K562 (cell line): Measurements from ENCODE around the gene LIG3. TPM values are rescaled to one million over a fixed set of nuclear protein-coding genes. Genes with fewer than 3 reads are reported as not detected.

Experiments used
- ASH1L ChIP-seq: fragments of 450-650 bp; IDR thresholded peaks from 2 replicates; pipeline ENCODE4 v1.6.1; 2018; ENCODE audit warnings: borderline replicate concordance, mild to moderate bottlenecking, low read depth; ENCODE audit not compliant: partially characterized antibody
- CHD1 ChIP-seq: fragments of 200-600 bp; sonication (generic); IDR thresholded peaks from one replicate; pipeline ENCODE4 v1.6.1; 2012; ENCODE audit warnings: mild to moderate bottlenecking, moderate library complexity, low read length, inconsistent platforms
- ELF1 ChIP-seq: fragments of 200-800 bp; sonication (Bioruptor generic); IDR thresholded peaks from 2 replicates; pipeline ENCODE4 v1.6.1; 2016; ENCODE audit warnings: missing genetic modification characterization, missing compliant biosample characterization
- ESRRA ChIP-seq: fragments of 450-650 bp; IDR thresholded peaks from 2 replicates; pipeline ENCODE4 v1.6.1; 2014; ENCODE audit warnings: low read depth, mild to moderate bottlenecking, moderate library complexity, borderline replicate concordance
- KAT8 ChIP-seq: fragments of 450-650 bp; IDR thresholded peaks from 2 replicates; pipeline ENCODE4 v1.6.1; 2016; ENCODE audit warnings: low read depth, mild to moderate bottlenecking
- KDM4B ChIP-seq, 2 experiments: fragments of 450-650 bp in 1 of 2; sonication (generic) in 1 of 2; IDR thresholded peaks; 2 replicates each; pipeline ENCODE4 v1.6.1; 2016 to 2017; ENCODE audit warnings: borderline replicate concordance in 2 of 2, antibody characterized with exemption in 1 of 2, low read depth in 1 of 2, mild to moderate bottlenecking in 1 of 2
- KLF13 ChIP-seq: fragments of 450-650 bp; IDR thresholded peaks from 2 replicates; pipeline ENCODE4 v1.6.1; 2016; ENCODE audit warnings: missing genetic modification characterization, low read depth, mild to moderate bottlenecking, missing compliant biosample characterization, moderate library complexity, borderline replicate concordance
- NCOA6 ChIP-seq: fragments of 450-650 bp; IDR thresholded peaks from 2 replicates; pipeline ENCODE4 v1.6.1; 2017; ENCODE audit warnings: mild to moderate bottlenecking
- NFE2 ChIP-seq: IDR thresholded peaks from 2 replicates; pipeline ENCODE4 v1.6.1; 2014; ENCODE audit warnings: antibody characterized with exemption, low read depth
- POLR3A ChIP-seq: IDR thresholded peaks from 2 replicates; pipeline ENCODE4 v1.6.1; 2011; ENCODE audit warnings: borderline replicate concordance, mild to moderate bottlenecking, moderate library complexity; ENCODE audit not compliant: insufficient read length, insufficient read depth; ENCODE audit errors: extremely low read depth
- SMAD2 ChIP-seq: fragments of 150-350 bp; IDR thresholded peaks from 2 replicates; pipeline ENCODE4 v1.6.1; 2014; ENCODE audit warnings: low read depth, mild to moderate bottlenecking, low read length
- SREBF1 ChIP-seq: fragments of 150-350 bp; IDR thresholded peaks from 2 replicates; pipeline ENCODE4 v1.6.1; 2014; ENCODE audit warnings: antibody characterized with exemption, low read depth, low read length, borderline replicate concordance
- U2AF1 ChIP-seq: fragments of 200-400 bp; formaldehyde crosslinking; optimal IDR thresholded peaks from 2 replicates; pipeline ENCODE3; 2017; ENCODE audit warnings: mild to moderate bottlenecking, low read depth, low read length, moderate library complexity
- YBX1 ChIP-seq: fragments of 450-650 bp; IDR thresholded peaks from 2 replicates; pipeline ENCODE4 v1.7.1; 2016; ENCODE audit warnings: mild to moderate bottlenecking
- ZNF436 ChIP-seq: fragments of 250-450, 450-650 bp; sonication (Bioruptor Pico); formaldehyde crosslinking; IDR thresholded peaks from 2 replicates; pipeline ENCODE4 v1.7.0; 2020; ENCODE audit warnings: mild to moderate bottlenecking
- polyA plus RNA-seq, 8 experiments: library from polyadenylated mRNA; depleted of rRNA in 4 of 8; stranded (reverse) in 5 of 8; unstranded in 3 of 8; fragments of >200 nt; fragmentation: Nextera tagmentation in 2 of 8; fragmentation: Illumina TruSeq in 1 of 8; extraction: Ambion mirVana in 2 of 8; extraction: Trizol in 1 of 8; gene quantifications; 2 replicates each; pipeline versions ENCODE4 v1.2.1 to v1.2.3, GENCODE V29; 2011 to 2014; ENCODE audit warnings: inconsistent platforms in 1 of 8, missing spikeins in 1 of 8
- total RNA-seq, 7 experiments: library from RNA; depleted of rRNA in 6 of 7; stranded (reverse); fragments of >200 nt in 6 of 7; fragmentation: Illumina TruSeq in 2 of 7; extraction: Trizol in 2 of 7; gene quantifications; 2 replicates each; pipeline versions ENCODE4 v1.2.1 to v1.2.3, GENCODE V29; 2011 to 2021; ENCODE audit warnings: low replicate concordance in 1 of 7
- TF ChIP-seq, protein P1 (sequence below): sonication (generic); formaldehyde crosslinking; IDR thresholded peaks from 2 replicates; pipeline ENCODE4 v1.8.1; 2023; ENCODE audit warnings: mild to moderate bottlenecking, missing genetic modification reagents
- TF ChIP-seq, protein P2 (sequence below), 2 experiments: fragments of 150-350 bp in 1 of 2; IDR thresholded peaks; 2 replicates each; pipeline ENCODE4 v1.6.1; 2012 to 2016; ENCODE audit warnings: low read depth in 2 of 2, low read length in 2 of 2, mild to moderate bottlenecking in 1 of 2, moderate library complexity in 1 of 2
- TF ChIP-seq, protein P3 (sequence below): sonication (generic); formaldehyde crosslinking; IDR thresholded peaks from 2 replicates; pipeline ENCODE4 v1.5.0; 2020; ENCODE audit warnings: missing genetic modification reagents

Gene LIG3
- total and polyA plus RNA-seq, 9 of the 15 experiments (the other 6 are each of a cell fraction or from before 2014, with no cell fraction given) = 7.6 to 75.0 (median 43.0) TPM

DNA sequence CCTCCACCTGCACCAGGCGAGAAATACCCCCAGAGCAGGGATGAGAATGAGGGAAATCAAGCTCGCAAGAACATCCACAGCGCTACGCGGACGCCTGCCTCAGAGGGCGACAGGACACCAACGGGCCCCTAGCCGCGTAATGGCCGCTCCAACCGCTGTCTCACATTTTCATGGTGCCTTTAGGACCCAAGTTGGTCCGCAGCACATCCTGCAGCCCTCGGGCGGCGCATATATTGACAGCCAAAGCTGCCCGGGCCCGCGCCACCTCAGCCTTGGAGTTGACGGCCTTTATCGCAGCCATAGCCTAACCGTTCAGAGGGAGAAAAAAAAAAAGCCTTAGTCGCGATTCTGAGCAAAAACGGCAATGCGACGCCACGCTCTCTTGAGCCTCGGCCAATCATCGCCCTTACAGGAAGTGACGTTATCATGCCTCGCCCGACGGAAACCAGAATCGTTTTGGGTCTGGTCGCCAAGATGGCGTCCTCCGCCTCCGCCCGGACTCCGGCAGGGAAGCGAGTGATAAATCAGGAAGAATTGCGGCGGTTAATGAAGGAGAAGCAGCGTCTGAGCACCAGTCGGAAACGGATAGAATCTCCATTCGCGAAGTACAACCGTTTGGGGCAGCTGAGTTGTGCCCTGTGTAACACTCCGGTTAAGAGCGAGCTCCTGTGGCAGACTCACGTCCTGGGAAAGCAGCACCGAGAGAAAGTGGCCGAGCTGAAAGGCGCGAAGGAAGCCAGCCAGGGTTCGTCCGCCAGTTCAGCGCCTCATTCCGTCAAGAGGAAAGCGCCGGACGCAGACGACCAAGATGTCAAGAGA, 19.0 kb upstream of the LIG3 start, which contains the start of the genes CCT6B and ZNF830 (continued):
- TF ChIP-seq POLR3A = no peak
- TF ChIP-seq NFE2 = 0 out of 2 replicates have a peak, but pooled peaks have one; percentile 1
- no peak for TF ChIP-seq KLF13 (tag)
- peak; percentile 34 for TF ChIP-seq ASH1L
- peak; percentile 82 for TF ChIP-seq KAT8
- TF ChIP-seq, protein P1, sequence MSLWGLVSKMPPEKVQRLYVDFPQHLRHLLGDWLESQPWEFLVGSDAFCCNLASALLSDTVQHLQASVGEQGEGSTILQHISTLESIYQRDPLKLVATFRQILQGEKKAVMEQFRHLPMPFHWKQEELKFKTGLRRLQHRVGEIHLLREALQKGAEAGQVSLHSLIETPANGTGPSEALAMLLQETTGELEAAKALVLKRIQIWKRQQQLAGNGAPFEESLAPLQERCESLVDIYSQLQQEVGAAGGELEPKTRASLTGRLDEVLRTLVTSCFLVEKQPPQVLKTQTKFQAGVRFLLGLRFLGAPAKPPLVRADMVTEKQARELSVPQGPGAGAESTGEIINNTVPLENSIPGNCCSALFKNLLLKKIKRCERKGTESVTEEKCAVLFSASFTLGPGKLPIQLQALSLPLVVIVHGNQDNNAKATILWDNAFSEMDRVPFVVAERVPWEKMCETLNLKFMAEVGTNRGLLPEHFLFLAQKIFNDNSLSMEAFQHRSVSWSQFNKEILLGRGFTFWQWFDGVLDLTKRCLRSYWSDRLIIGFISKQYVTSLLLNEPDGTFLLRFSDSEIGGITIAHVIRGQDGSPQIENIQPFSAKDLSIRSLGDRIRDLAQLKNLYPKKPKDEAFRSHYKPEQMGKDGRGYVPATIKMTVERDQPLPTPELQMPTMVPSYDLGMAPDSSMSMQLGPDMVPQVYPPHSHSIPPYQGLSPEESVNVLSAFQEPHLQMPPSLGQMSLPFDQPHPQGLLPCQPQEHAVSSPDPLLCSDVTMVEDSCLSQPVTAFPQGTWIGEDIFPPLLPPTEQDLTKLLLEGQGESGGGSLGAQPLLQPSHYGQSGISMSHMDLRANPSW (CRISPR knock-in tag) = no peak
- TF ChIP-seq KDM4B (IDR thresholded peaks at IDR 0.05; ENCODE audit: borderline replicate concordance in 2 of 2, low read depth in 1 of 2) = peak in 1 of 2 experiments; percentile 69; a peak in 1 of 4 replicates
- TF ChIP-seq ESRRA = peak; percentile 44; the same call in 1 of the 2 replicates
- no peak for TF ChIP-seq YBX1
- TF ChIP-seq ELF1 (tag) = peak; percentile 56; the same call in 1 of the 2 replicates
- TF ChIP-seq CHD1 = no peak
- TF ChIP-seq, protein P2, sequence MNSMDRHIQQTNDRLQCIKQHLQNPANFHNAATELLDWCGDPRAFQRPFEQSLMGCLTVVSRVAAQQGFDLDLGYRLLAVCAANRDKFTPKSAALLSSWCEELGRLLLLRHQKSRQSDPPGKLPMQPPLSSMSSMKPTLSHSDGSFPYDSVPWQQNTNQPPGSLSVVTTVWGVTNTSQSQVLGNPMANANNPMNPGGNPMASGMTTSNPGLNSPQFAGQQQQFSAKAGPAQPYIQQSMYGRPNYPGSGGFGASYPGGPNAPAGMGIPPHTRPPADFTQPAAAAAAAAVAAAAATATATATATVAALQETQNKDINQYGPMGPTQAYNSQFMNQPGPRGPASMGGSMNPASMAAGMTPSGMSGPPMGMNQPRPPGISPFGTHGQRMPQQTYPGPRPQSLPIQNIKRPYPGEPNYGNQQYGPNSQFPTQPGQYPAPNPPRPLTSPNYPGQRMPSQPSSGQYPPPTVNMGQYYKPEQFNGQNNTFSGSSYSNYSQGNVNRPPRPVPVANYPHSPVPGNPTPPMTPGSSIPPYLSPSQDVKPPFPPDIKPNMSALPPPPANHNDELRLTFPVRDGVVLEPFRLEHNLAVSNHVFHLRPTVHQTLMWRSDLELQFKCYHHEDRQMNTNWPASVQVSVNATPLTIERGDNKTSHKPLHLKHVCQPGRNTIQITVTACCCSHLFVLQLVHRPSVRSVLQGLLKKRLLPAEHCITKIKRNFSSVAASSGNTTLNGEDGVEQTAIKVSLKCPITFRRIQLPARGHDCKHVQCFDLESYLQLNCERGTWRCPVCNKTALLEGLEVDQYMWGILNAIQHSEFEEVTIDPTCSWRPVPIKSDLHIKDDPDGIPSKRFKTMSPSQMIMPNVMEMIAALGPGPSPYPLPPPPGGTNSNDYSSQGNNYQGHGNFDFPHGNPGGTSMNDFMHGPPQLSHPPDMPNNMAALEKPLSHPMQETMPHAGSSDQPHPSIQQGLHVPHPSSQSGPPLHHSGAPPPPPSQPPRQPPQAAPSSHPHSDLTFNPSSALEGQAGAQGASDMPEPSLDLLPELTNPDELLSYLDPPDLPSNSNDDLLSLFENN (IDR thresholded peaks at IDR 0.05; ENCODE audit: low read depth in 2 of 2, low read length in 2 of 2) = no peak
- no peak for TF ChIP-seq ZNF436 (CRISPR knock-in tag)
- no peak for TF ChIP-seq U2AF1
- TF ChIP-seq NCOA6 = no peak
- TF ChIP-seq SMAD2 = no peak
- TF ChIP-seq SREBF1 = no peak
- TF ChIP-seq, protein P3, sequence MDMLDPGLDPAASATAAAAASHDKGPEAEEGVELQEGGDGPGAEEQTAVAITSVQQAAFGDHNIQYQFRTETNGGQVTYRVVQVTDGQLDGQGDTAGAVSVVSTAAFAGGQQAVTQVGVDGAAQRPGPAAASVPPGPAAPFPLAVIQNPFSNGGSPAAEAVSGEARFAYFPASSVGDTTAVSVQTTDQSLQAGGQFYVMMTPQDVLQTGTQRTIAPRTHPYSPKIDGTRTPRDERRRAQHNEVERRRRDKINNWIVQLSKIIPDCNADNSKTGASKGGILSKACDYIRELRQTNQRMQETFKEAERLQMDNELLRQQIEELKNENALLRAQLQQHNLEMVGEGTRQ (CRISPR knock-in tag) = no peak
